Smooth muscle cell (in vitro differentiated cells): ENCODE measurements around the gene C4BPB. TPM values are rescaled to one million over a fixed set of nuclear protein-coding genes. Genes with fewer than 3 reads are reported as not detected.

Experiments
- DNase-seq: peaks from one replicate; lab custom pipeline; 2025; ENCODE audit not compliant: unreplicated experiment; lab: John Stamatoyannopoulos, UW
- H2AFZ ChIP-seq: fragments of 200-600 bp; sonication (generic); 2 replicates; pipeline ENCODE4 v1.6.0; 2016; ENCODE audit warnings: antibody characterized with exemption, low read depth, mild to moderate bottlenecking
- H3F3A ChIP-seq: fragments of 200-600 bp; sonication (generic); 2 replicates; pipeline ENCODE4 v1.6.0; 2017; ENCODE audit warnings: antibody characterized with exemption, low read depth
- H3K27ac ChIP-seq: fragments of 200-600 bp; sonication (generic); 2 replicates; pipeline ENCODE4 v1.5.1; 2016; ENCODE audit warnings: low read depth, mild to moderate bottlenecking
- H3K27me3 ChIP-seq: fragments of 200-600 bp; sonication (generic); 2 replicates; pipeline ENCODE4 v1.6.1; 2016; ENCODE audit warnings: low read depth, mild to moderate bottlenecking
- H3K36me3 ChIP-seq: fragments of 200-600 bp; sonication (generic); 2 replicates; pipeline ENCODE4 v1.5.1; 2016; ENCODE audit warnings: low read depth
- H3K4me1 ChIP-seq: fragments of 200-600 bp; sonication (generic); 2 replicates; pipeline ENCODE4 v1.5.1; 2016; ENCODE audit warnings: low read depth
- H3K4me2 ChIP-seq: fragments of 200-600 bp; sonication (generic); 2 replicates; pipeline ENCODE4 v1.6.0; 2016; ENCODE audit warnings: mild to moderate bottlenecking
- H3K4me3 ChIP-seq: fragments of 200-600 bp; sonication (generic); 2 replicates; pipeline ENCODE4 v1.5.1; 2016; ENCODE audit warnings: mild to moderate bottlenecking
- H3K79me2 ChIP-seq: fragments of 200-600 bp; sonication (generic); 2 replicates; pipeline ENCODE4 v1.6.0; 2016; ENCODE audit warnings: low read depth, mild to moderate bottlenecking
- H3K9ac ChIP-seq: fragments of 200-600 bp; sonication (generic); 2 replicates; pipeline ENCODE4 v1.6.0; 2016; ENCODE audit warnings: low read depth
- H3K9me3 ChIP-seq: fragments of 200-600 bp; sonication (generic); replicated peaks from 2 replicates; pipeline ENCODE4 v1.5.1; 2016; ENCODE audit warnings: low read depth
- H4K20me1 ChIP-seq: fragments of 200-600 bp; sonication (generic); 2 replicates; pipeline ENCODE4 v1.6.0; 2016; ENCODE audit warnings: low read depth
- CTCF ChIP-seq: fragments of 200-600 bp; sonication (generic); IDR thresholded peaks from 2 replicates; pipeline ENCODE4 v1.5.1; 2017; ENCODE audit warnings: borderline replicate concordance, mild to moderate bottlenecking, antibody characterized with exemption; ENCODE audit not compliant: insufficient read depth, poor library complexity, severe bottlenecking
- WGBS: methylation state at CpG from one replicate; pipeline ENCODE4 v1.1.7; 2016; ENCODE audit warnings: low lambda C conversion rate; 5-methylcytosine and 5-hydroxymethylcytosine counted together
- polyA plus RNA-seq: library from polyadenylated mRNA; unstranded; fragments of >200 nt; fragmentation: Nextera tagmentation; extraction: Ambion mirVana; gene quantifications from 2 replicates; pipeline ENCODE4 v1.2.1, GENCODE V29; 2016
- total RNA-seq: library from RNA; depleted of rRNA; stranded (reverse); fragments of >200 nt; gene quantifications from 2 replicates; pipeline ENCODE4 v1.2.3, GENCODE V29; 2014

Gene C4BPB
- total and polyA plus RNA-seq, 2 experiments from 2014 or later: 0.99 to 1.00 TPM

DNA sequence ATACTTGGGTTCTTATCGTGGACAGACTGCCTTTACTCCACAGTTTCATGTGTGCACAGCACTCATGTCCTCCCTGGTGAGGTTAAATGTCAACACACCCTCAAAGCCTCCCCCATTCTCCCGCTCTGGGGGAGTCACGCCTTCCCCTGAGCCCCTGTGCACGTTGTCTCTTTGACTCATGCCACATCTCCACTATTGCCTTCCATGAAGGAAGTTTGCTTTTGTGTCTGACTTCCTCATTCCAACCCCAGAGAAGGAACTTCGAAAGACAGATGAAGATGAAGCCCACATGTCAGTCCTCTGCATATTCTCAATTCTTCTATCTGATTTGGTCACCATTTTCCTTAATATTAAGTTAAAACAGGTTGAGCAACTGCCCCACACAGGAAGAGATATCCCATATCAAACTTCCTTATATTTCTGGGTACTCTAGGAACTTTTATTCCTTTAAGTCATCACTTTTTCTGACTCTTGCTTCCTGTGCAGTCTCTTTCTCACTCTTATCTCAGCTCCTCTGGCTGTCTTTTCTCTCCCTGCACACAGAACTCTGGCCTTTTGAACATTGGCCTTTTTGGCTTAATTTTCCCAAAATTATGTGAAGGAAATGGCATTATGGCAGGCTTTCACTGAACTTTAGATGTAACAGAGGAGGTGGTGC lies 56.9 kb downstream of the C4BPB start:
- no peak for DNase-seq
- Histone ChIP-seq H2AFZ (no peak overlapping the region), H3K9ac (no peak overlapping the region), H3K4me1 (no peaks in the 10 kb centered on the region), H3K27ac (no peak overlapping the region), H4K20me1 (no peaks in the 10 kb centered on the region), H3F3A (no peaks in the 10 kb centered on the region), H3K36me3 (no peaks in the 10 kb centered on the region), H3K9me3 (peaks cover under 1% of the 10 kb centered on the region), H3K4me2 (no peak overlapping the region), H3K4me3 (no peak overlapping the region), H3K79me2 (no peaks in the 10 kb centered on the region), H3K27me3 (no peaks in the 10 kb centered on the region)
- no peak for TF ChIP-seq CTCF
- 95% methylated on average over 5 of the region's 5 CpGs for WGBS

Other genes with a start within 250 kb of the C4BPB start
- not detected in 2 replicates for gene IL20, start 223.2 kb upstream of the C4BPB start, total RNA-seq
- gene IL20, start 223.2 kb upstream of the C4BPB start, polyA plus RNA-seq: 1.6 TPM in 1 of 2 replicates, not detected in the other
- 1.5 and 1.8 TPM in 2 replicates for gene IL24, start 191.4 kb upstream of the C4BPB start, total RNA-seq
- 1.9 and 3.1 TPM in 2 replicates for gene IL24, start 191.4 kb upstream of the C4BPB start, polyA plus RNA-seq
- not detected in 2 replicates for gene FCMR, start 166.9 kb upstream of the C4BPB start, total RNA-seq
- gene FCMR, start 166.9 kb upstream of the C4BPB start, polyA plus RNA-seq: 1.6 and 4.0 TPM in 2 replicates
- not detected in 2 replicates for gene PIGR, start 142.4 kb upstream of the C4BPB start, total RNA-seq
- gene PIGR, start 142.4 kb upstream of the C4BPB start, polyA plus RNA-seq: not detected in 2 replicates
- gene FCAMR, start 118.4 kb upstream of the C4BPB start, total RNA-seq: not detected in 2 replicates
- not detected in 2 replicates for gene FCAMR, start 118.4 kb upstream of the C4BPB start, polyA plus RNA-seq
- 3.2 and 6.0 TPM in 2 replicates for gene C1orf116, start 56.1 kb upstream of the C4BPB start, total RNA-seq
- 0.14 and 2.7 TPM in 2 replicates for gene C1orf116, start 56.1 kb upstream of the C4BPB start, polyA plus RNA-seq
- gene YOD1, start 37.7 kb upstream of the C4BPB start, total RNA-seq: 31.9 and 37.9 TPM in 2 replicates
- gene YOD1, start 37.7 kb upstream of the C4BPB start, polyA plus RNA-seq: 3.8 and 5.6 TPM in 2 replicates
- 9.8 and 15.6 TPM in 2 replicates for gene PFKFB2, start 35.6 kb upstream of the C4BPB start, total RNA-seq
- 2.1 and 5.0 TPM in 2 replicates for gene PFKFB2, start 35.6 kb upstream of the C4BPB start, polyA plus RNA-seq
- gene C4BPA, start 15.4 kb downstream of the C4BPB start, total RNA-seq: not detected in 2 replicates
- gene C4BPA, start 15.4 kb downstream of the C4BPB start, polyA plus RNA-seq: not detected in 2 replicates
- 38.9 and 46.5 TPM in 2 replicates for gene CD55, start 232.8 kb downstream of the C4BPB start, total RNA-seq
- gene CD55, start 232.8 kb downstream of the C4BPB start, polyA plus RNA-seq: 23.9 and 27.9 TPM in 2 replicates